GM18508 (cell line): ENCODE data around the gene RAB3GAP2.
"Not testable (repeated sequence)": the region's sequence is repeated elsewhere in the genome, so short reads cannot be mapped to it uniquely, and the experiment has no call there.

ENCODE experiments used
- ATAC-seq: cut with Tn5 transposase; IDR thresholded peaks from one replicate; pipeline ENCODE4 v1.9.1; 2021; ENCODE audit warnings: moderate number of reproducible peaks; ENCODE audit not compliant: insufficient read depth, unreplicated experiment

RAB3GAP2 gene

GRCh38 chr1:220241072-220241663, 31.1 kb downstream of the RAB3GAP2 start:
- no peak for ATAC-seq

GRCh38 chr1:220239966-220240365, 32.3 kb downstream of the RAB3GAP2 start:
- ATAC-seq = no peak

- no peak for ATAC-seq
Observed at GRCh38 chr1:220239213-220239612, 33.0 kb downstream of the RAB3GAP2 start.

- ATAC-seq = not testable (repeated sequence)
Observed at GRCh38 chr1:220236278-220236677, 36.0 kb downstream of the RAB3GAP2 start.

- no peak for ATAC-seq
Observed at GRCh38 chr1:220235462-220235861, 36.8 kb downstream of the RAB3GAP2 start.

- ATAC-seq = no peak
Observed at GRCh38 chr1:220233927-220234326, 38.3 kb downstream of the RAB3GAP2 start.

- no peak for ATAC-seq
Observed at GRCh38 chr1:220229771-220230170, 42.5 kb downstream of the RAB3GAP2 start.

GRCh38 chr1:220227393-220227792, 44.9 kb downstream of the RAB3GAP2 start:
- no peak for ATAC-seq

- no peak for ATAC-seq
Observed at GRCh38 chr1:220226752-220227151, 45.5 kb downstream of the RAB3GAP2 start.

GRCh38 chr1:220225957-220226356, 46.3 kb downstream of the RAB3GAP2 start:
- ATAC-seq = no peak

- ATAC-seq = no peak
Observed at GRCh38 chr1:220224611-220225124, 47.6 kb downstream of the RAB3GAP2 start.

- no peak for ATAC-seq
Observed at GRCh38 chr1:220224033-220224432, 48.2 kb downstream of the RAB3GAP2 start.

- ATAC-seq = no peak
Observed at GRCh38 chr1:220222939-220223338, 49.3 kb downstream of the RAB3GAP2 start.

GRCh38 chr1:220221670-220222069, 50.6 kb downstream of the RAB3GAP2 start:
- ATAC-seq = no peak

GRCh38 chr1:220221269-220221668, 51.0 kb downstream of the RAB3GAP2 start:
- ATAC-seq = no peak

GRCh38 chr1:220220699-220221040, 51.6 kb downstream of the RAB3GAP2 start:
- not testable (repeated sequence) for ATAC-seq

GRCh38 chr1:220219865-220220698, 52.2 kb downstream of the RAB3GAP2 start:
- ATAC-seq = no peak

GRCh38 chr1:220219136-220219442, 53.2 kb downstream of the RAB3GAP2 start:
- no peak for ATAC-seq

- ATAC-seq = not testable (repeated sequence)
Observed at GRCh38 chr1:220218397-220219135, 53.7 kb downstream of the RAB3GAP2 start.

GRCh38 chr1:220217383-220217988, 54.8 kb downstream of the RAB3GAP2 start:
- ATAC-seq = no peak
